Left ventricle myocardium inferior (tissue), 1 donor: ENCODE measurements around the gene PARVG. TPM values are rescaled to one million over a fixed set of nuclear protein-coding genes. Genes with fewer than 3 reads are reported as not detected.

ENCODE experiments used
- DNase-seq: peaks from one replicate; pipeline ENCODE4 v3.0.0-alpha.2; 2020
- H3K27ac ChIP-seq: fragments of 200-600 bp; replicated peaks from 2 replicates; pipeline ENCODE4 v1.8.0; 2021
- H3K27me3 ChIP-seq: fragments of 200-600 bp; 2 replicates; pipeline ENCODE4 v1.8.0; 2021; ENCODE audit warnings: low read depth
- H3K36me3 ChIP-seq: fragments of 200-600 bp; 2 replicates; pipeline ENCODE4 v1.8.0; 2021
- H3K4me1 ChIP-seq: fragments of 200-600 bp; 2 replicates; pipeline ENCODE4 v1.8.0; 2021
- H3K4me3 ChIP-seq: fragments of 200-600 bp; 2 replicates; pipeline ENCODE4 v1.8.0; 2021; ENCODE audit warnings: mild to moderate bottlenecking, moderate library complexity
- H3K9me3 ChIP-seq: fragments of 200-600 bp; replicated peaks from 2 replicates; pipeline ENCODE4 v1.8.0; 2021
- CTCF ChIP-seq: fragments of 200-600 bp; IDR thresholded peaks from 2 replicates; pipeline ENCODE4 v1.8.0; 2021; ENCODE audit warnings: antibody characterized with exemption, mild to moderate bottlenecking, borderline replicate concordance
- intact Hi-C: fragments of 100-400 bp; cut with micrococcal nuclease; formaldehyde crosslinking; loops from one replicate; pipeline ENCODE4 v1.11.0; 2022
- total RNA-seq: library from RNA; stranded (reverse); fragmentation: NEBNext Ultra II Directional; extraction: Animal tissue kit (Norgen Biotek cat#: 25700); gene quantifications from one replicate; pipeline ENCODE4 v1.2.1, GENCODE V29; 2021
- donor health status: DM: no; HTN: yes; CAD: no; lungs with severe emphysema.

PARVG gene
- total RNA-seq, 1 donor from 2014 or later, result 2.8 TPM

DNA sequence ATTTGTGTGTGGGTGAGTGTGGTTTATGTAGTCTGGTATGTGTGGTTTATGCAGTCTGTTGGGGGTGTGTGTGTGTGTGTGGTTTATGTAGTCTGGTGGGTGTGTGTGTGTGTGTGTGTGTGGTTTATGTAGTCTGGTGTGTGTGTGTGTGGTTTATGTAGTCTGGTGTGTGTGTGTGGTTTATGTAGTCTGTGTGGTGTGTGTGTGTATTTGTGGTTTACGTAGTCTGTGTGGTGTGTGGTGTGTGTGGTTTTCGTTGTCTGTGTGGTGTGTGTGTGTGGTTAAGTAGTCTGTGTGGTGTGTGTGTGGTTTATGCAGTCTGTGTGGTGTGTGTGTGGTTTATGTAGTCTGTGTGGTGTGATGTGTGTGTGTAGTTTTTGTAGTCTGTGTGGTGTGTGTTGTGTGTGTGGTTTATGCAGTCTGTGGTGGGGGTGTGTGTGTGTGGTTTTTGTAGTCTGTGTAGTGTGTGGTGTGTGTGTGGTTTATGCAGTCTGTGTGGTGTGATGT is 26.2 kb upstream of the PARVG start:
- no peak for DNase-seq
- Histone ChIP-seq H3K9me3 (no peaks in the 10 kb centered on the region), H3K4me3 (no peak overlapping the region), H3K4me1 (no peaks in the 10 kb centered on the region), H3K36me3 (peaks cover 70% of the 10 kb centered on the region), H3K27ac (no peak overlapping the region), H3K27me3 (no peaks in the 10 kb centered on the region)
- intact Hi-C loops, result no loop called here
- TF ChIP-seq CTCF, result no peak

DNA sequence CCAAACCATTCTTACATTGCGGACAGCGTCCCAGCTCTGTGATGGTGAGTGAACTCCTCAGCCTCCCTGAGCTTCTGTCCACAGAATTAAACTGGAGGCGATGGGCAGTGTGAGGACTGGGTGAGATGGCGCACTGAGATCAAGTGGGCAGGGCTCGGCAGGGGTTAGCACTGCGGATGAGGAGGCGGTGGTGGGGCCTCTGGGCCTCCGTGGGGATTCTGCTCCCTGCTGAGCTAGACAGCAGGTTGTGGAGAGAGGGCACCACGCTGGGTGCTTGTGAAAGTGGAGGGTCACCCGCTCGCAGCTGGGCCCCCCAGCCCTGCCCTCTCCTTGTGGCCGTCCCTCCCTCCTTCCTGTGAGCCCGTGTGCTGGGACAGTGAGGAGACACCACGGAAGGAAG is 25.6 kb upstream of the PARVG start:
- no peaks in the 10 kb centered on the region for H3K9me3 ChIP-seq
- no peak overlapping the region for H3K4me3 ChIP-seq
- no peak for DNase-seq
- H3K27me3 ChIP-seq, result no peaks in the 10 kb centered on the region
- no peaks in the 10 kb centered on the region for H3K4me1 ChIP-seq
- no peak for TF ChIP-seq CTCF
- intact Hi-C loops, result no loop called here
- H3K36me3 ChIP-seq, result peaks cover 72% of the 10 kb centered on the region
- no peak overlapping the region for H3K27ac ChIP-seq

GRCh38 chr22:44157916-44158618 is 22.7 kb upstream of the PARVG start:
- Histone ChIP-seq H3K27ac (no peak overlapping the region), H3K4me3 (no peak overlapping the region), H3K36me3 (peaks cover 76% of the 10 kb centered on the region), H3K9me3 (no peaks in the 10 kb centered on the region), H3K4me1 (no peaks in the 10 kb centered on the region), H3K27me3 (no peaks in the 10 kb centered on the region)
- TF ChIP-seq CTCF, result no peak
- intact Hi-C loops, result no loop called here
- no peak for DNase-seq

DNA sequence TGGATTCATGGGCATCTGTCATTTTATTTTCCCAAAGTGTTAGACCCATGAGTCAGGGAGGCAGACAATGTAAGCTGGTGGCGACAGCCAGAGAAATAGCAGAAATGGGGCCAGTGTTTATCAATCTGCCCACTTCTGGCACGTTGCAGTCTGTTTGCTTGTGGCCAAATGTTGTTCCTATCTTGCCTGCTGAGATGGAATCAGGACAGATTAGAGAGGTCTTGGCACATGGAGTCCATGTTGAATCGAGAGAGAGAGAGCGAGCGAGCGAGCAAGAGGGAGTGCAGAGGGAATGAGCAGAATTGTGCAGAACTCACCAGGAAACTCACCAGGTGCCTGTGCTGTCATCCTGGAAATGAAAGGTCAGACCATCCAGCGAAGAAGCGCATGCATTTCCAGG is 21.9 kb upstream of the PARVG start:
- intact Hi-C loops, result no loop called here
- Histone ChIP-seq H3K4me3 (no peak overlapping the region), H3K4me1 (peaks cover 1% of the 10 kb centered on the region), H3K36me3 (peaks cover 74% of the 10 kb centered on the region), H3K9me3 (no peaks in the 10 kb centered on the region), H3K27me3 (no peaks in the 10 kb centered on the region), H3K27ac (no peak overlapping the region)
- no peak for TF ChIP-seq CTCF
- DNase-seq, result no peak

DNA sequence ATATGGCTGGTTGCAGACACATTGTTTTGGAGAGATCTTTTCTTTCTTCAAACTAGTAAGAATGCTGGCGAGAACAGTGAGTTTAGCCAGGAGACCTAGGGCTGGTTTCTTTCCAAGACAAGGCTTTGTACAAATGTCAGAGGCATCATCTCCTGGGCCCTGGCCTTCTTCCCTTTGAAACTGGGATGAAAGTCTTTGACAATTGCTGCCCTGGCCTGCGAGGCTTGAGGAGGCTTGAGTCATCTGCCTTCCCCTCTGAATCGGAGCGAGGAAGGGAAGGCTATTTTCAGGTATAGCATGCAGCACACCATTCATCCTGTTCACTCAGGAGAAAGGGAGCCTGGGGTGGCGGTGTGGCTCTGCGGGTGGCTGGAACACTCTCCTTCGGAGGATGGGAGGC is 21.5 kb upstream of the PARVG start:
- H3K27me3 ChIP-seq, result no peaks in the 10 kb centered on the region
- DNase-seq, result no peak
- no peak overlapping the region for H3K27ac ChIP-seq
- peaks cover 4% of the 10 kb centered on the region for H3K4me1 ChIP-seq
- no peak for TF ChIP-seq CTCF
- intact Hi-C loops, result no loop called here
- no peaks in the 10 kb centered on the region for H3K9me3 ChIP-seq
- H3K36me3 ChIP-seq, result peaks cover 77% of the 10 kb centered on the region
- H3K4me3 ChIP-seq, result no peak overlapping the region
